TTC549 (cell line): ENCODE results near the gene ARID5B.

Experiments used
- FAIRE-seq: peaks from 2 replicates; lab custom pipeline; 2012; peaks lifted over from hg19 to GRCh38; lab: Jason Lieb, UNC

Gene ARID5B

GRCh38 chr10:62054830-62055229, 153.3 kb downstream of the ARID5B start:
- FAIRE-seq, result no peak

DNA sequence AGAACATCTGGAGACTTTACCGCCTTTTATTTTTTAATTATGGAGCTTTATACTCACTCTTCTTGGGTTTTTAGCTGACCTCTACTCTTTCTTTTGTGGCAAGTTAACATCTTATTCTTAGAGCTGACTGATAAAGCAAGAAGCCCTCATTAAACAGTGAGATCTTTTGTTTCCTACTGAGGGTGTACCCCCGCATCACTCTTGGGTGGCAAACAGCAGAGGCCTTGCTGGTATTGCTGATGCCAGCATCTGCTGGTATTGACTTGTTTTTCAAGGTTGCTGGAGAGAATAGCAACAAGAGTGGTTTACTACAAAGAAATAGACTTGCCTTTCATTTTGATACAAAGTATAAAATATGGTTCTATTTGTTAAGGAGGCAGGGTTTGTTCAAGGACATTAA, 154.7 kb downstream of the ARID5B start:
- FAIRE-seq, result no peak

DNA sequence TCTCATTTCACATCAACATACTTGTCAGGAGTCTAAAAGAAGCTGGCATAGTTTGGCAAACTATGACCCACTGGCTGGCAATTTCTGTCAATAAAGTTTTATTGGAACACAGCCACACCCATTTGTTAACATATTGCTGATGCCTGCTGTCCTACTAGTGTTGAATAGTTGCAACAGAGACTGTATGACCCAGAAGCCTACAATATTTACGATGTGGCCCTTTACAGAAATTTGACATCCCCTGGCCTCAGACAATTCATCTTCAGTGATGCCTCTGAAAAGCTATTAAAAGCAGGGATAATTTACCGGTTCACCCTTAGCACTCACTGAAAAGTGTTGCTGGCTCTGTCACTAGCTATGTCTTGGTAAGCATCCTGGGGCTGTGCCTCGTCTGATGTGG, 155.2 kb downstream of the ARID5B start:
- FAIRE-seq, result no peak

GRCh38 chr10:62057359-62057758, 155.9 kb downstream of the ARID5B start:
- FAIRE-seq, result no peak

DNA sequence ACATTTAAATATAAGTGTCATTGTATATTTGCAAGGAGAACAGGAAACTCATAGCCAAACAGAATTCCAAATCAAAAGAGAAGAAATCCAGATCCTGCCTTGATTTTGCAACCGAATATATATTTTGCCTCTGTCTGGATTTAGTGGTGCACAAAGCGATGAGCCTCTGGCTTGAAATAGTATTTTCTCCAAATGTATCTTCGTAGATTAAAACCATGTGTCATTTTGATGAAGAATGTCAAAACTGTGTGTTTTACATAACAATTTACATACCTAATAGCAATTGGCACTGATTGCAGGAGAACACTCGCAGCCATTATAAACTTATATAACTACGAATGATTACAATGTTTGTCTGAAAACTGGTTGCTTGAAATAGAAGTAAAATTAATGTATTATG, 156.4 kb downstream of the ARID5B start:
- FAIRE-seq, result no peak

- FAIRE-seq, result no peak
Measured at GRCh38 chr10:62058476-62058875, 157.0 kb downstream of the ARID5B start.

GRCh38 chr10:62058896-62059216, 157.4 kb downstream of the ARID5B start:
- FAIRE-seq, result no peak

DNA sequence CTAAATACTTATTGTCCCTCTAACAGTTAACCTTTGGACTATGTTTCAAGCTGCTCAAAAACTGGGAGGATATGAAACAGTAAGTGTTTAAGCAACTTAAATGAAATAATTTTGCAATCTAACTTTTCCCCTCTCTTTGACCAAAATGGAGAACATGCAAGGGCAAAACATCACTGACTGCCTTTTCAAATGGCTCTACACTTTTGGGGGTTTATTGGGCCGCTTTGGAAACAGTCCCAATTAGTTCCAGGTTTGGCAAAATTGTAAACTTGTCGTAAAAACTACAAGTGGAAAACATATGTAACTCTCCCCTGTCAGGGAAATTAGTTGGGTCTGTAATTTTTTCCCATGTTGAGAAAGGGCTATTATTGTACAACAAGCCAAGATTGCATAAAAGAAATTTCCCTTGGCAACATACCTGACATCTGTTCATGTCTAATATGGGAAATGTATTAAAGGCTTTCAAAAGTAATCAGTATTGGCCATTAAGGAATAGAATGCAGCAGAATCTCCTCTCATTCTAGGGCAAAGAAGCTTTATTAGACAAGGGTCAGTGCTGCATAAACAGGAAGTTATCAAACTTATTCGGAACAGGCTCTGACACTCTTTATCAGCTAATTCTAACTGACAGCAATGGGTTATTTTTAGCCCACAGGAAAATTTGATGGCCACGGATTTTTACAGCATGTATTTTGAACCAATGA, 157.9 kb downstream of the ARID5B start:
- no peak for FAIRE-seq

GRCh38 chr10:62062028-62062427, 160.5 kb downstream of the ARID5B start:
- no peak for FAIRE-seq

GRCh38 chr10:62062752-62063512, 161.4 kb downstream of the ARID5B start:
- FAIRE-seq, result no peak

GRCh38 chr10:62063795-62064472, 162.4 kb downstream of the ARID5B start:
- no peak for FAIRE-seq

- no peak for FAIRE-seq
Measured at GRCh38 chr10:62067560-62067959, 166.1 kb downstream of the ARID5B start.

DNA sequence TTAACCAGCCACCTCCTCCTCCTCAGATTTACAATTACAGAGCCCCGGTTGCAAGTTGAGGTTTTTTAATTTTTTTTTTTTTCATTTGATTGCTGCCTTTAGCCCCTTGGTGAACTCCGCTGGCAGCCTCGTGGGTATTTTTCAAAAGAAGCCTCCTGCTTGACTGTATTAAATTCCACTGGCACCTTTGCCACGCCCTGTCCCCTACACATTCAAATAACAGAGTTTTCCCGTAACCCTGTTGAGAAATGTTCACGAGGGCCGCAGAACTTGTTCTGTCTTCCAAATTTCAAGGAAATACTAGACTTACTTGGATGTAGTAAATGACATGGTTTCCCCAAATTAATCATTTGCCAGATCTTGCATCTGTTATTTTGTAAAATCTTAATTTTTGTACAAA, 167.0 kb downstream of the ARID5B start:
- FAIRE-seq, result no peak

- FAIRE-seq, result no peak
Measured at GRCh38 chr10:62069452-62070178, 168.1 kb downstream of the ARID5B start.

- no peak for FAIRE-seq
Measured at GRCh38 chr10:62071846-62072281, 170.4 kb downstream of the ARID5B start.

DNA sequence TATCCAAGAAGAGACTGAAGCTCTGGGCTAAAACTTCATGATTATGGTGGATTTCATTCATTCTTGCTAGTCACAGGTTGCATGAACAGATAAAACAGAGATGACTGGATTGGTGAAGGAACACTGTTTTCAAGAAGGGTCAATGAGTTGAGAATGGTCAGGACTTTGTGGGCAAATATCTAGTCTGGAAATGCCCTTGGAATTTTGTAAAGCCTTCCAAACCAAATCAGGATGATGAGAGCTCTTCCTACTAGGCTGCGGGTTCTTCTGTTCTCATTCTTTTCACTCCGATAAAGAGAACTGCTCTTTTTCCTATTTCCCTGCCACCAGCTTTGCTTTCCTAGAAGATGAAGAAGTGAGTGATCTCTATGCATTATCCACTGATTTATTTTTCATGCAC, 171.4 kb downstream of the ARID5B start:
- FAIRE-seq, result no peak

- no peak for FAIRE-seq
Measured at GRCh38 chr10:62073429-62073828, 171.9 kb downstream of the ARID5B start.

GRCh38 chr10:62075414-62075813, 173.9 kb downstream of the ARID5B start:
- FAIRE-seq, result no peak

- no peak for FAIRE-seq
Measured at GRCh38 chr10:62075912-62076311, 174.4 kb downstream of the ARID5B start.

DNA sequence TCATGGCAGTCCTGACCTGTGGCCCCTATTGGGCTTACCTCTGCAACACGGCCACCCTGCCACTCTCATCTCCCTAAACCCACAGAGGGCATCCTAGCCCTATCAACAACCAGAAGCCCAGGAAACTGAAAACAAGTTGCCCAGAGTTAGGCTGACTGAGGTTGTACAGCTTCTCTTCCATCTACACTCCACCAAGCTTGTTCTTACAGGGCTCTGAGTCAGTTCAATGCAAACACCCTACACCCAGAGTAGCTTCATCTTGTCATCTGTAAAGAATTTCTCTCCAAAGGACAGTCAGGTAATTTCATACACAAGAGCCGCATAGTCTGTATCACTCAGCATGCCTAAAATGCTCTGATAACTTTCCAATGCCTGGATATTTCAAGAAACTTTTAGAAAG, 175.4 kb downstream of the ARID5B start:
- no peak for FAIRE-seq

- no peak for FAIRE-seq
Measured at GRCh38 chr10:62077330-62078015, 176.0 kb downstream of the ARID5B start.

- no peak for FAIRE-seq
Measured at GRCh38 chr10:62079885-62080559, 178.5 kb downstream of the ARID5B start.
